ENCODE measurements around the gene INPP4B. TPM values are rescaled to one million over a fixed set of nuclear protein-coding genes. Genes with fewer than 3 reads are reported as not detected.

The INPP4B gene
- total RNA-seq, 1 experiment from 2014 or later: 41.0 TPM

DNA sequence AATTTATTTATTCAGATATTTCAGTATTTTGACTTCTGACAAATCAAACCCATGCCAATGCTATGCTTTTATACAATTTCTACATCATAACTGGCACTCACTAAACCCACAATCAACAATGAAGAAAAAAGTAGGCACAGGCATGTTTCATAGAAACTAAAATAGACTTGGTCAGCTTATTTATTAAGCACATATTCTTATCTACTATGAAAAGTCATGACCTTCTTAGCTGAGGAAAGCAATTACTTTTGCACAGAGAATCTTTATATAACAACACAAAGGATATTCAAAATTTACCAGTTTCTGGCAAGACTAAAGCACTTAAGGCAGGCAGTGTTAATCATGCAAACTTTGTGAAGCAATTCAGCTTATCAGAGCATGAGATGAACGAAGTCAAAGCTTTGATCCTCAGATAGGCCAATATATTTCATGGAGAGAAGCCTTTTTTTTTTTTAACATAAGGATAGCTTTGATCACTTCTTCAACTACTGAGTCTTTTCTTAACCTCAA is 490.6 kb downstream of the INPP4B start:
- POLR2A ChIA-PET (ENCODE audit: unreplicated experiment): no interaction called here
- CTCF ChIA-PET: no interaction called here
- Histone ChIP-seq H3K36me3 (ENCODE audit: low read depth, low read length) (no peaks in the 10 kb centered on the region), H3K4me1 (ENCODE audit: insufficient read depth, low read length) (peaks cover 45% of the 10 kb centered on the region), H3K79me2 (ENCODE audit: low read length) (0 out of 2 replicates have a peak, but pooled peaks cover 12% of the 10 kb centered on the region), H3K9ac (ENCODE audit: low read length) (no peak overlapping the region), H3K27me3 (ENCODE audit: low read length) (no peaks in the 10 kb centered on the region), H3K27ac (ENCODE audit: low read length) (no peak overlapping the region), H2AFZ (ENCODE audit: low read length) (no peak overlapping the region), H3K4me2 (ENCODE audit: low read length) (no peak overlapping the region), H4K20me1 (ENCODE audit: low read length) (no peaks in the 10 kb centered on the region), H3F3A (ENCODE audit: low read length, unreplicated experiment) (no peaks in the 10 kb centered on the region), H3K9me3 (ENCODE audit: low read length) (no peaks in the 10 kb centered on the region), H3K9me2 (replicated peaks; ENCODE audit: low read length) (no peaks in the 10 kb centered on the region), H3K4me3 (ENCODE audit: low read length) (no peak overlapping the region)
- intact Hi-C loops (cut with micrococcal nuclease): no loop called here
- BruUV-seq (replicated peaks): no TSS peak
- DNase-seq (no peak), ATAC-seq (no peak)
- TF ChIP-seq EZH2phosphoT487 (IDR thresholded peaks at IDR 0.05; ENCODE audit: borderline replicate concordance, low read length) (no peak), EZH2 (IDR thresholded peaks at IDR 0.05; ENCODE audit: low read length, unreplicated experiment) (no peak)
- TF ChIP-seq, protein P1, sequence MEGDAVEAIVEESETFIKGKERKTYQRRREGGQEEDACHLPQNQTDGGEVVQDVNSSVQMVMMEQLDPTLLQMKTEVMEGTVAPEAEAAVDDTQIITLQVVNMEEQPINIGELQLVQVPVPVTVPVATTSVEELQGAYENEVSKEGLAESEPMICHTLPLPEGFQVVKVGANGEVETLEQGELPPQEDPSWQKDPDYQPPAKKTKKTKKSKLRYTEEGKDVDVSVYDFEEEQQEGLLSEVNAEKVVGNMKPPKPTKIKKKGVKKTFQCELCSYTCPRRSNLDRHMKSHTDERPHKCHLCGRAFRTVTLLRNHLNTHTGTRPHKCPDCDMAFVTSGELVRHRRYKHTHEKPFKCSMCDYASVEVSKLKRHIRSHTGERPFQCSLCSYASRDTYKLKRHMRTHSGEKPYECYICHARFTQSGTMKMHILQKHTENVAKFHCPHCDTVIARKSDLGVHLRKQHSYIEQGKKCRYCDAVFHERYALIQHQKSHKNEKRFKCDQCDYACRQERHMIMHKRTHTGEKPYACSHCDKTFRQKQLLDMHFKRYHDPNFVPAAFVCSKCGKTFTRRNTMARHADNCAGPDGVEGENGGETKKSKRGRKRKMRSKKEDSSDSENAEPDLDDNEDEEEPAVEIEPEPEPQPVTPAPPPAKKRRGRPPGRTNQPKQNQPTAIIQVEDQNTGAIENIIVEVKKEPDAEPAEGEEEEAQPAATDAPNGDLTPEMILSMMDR (conservative IDR thresholded peaks at IDR 0.05; ENCODE audit: low read depth, low read length): no peak

DNA sequence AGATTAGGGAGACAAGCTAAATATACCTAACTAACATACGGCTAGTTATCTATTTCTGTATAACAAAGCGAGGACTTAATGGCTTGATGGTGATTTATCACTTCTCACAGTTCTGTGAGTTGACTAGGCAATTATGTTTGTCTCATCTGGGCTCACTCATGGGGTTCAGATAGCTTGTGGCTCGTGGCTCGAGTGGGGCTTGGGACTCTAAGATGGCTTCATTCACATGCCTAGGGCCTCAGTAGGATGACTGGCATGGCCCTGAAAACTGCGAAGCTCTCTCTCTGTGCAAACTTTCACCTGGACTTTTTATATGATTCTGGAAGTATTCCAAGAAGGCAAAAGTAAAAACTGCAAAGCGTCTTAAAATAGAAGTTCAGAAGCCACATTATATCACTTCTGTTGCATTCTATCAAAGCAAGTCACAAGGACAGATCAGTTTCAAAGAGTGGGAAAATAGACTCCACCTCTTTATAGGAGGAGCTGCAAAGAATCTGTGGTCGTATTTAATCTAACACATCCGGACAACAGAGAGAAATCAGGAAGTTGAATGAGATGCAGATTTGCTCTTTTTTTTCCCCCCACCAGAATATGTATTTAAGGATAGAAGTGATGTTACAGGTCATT is 491.2 kb downstream of the INPP4B start:
- no peak overlapping the region for H3K4me3 ChIP-seq (ENCODE audit: low read length)
- BruUV-seq (replicated peaks): no TSS peak
- no peak overlapping the region for H2AFZ ChIP-seq (ENCODE audit: low read length)
- peak overlapping the region; percentile 31; the same call in 1 of the 2 replicates for H3K27ac ChIP-seq (ENCODE audit: low read length)
- intact Hi-C loops (cut with micrococcal nuclease): loop anchor here (5.0 kb wide), 5 partner anchors 117 to 1198 kb away; no protein-coding TSS in a partner anchor
- peaks cover 46% of the 10 kb centered on the region for H3K4me1 ChIP-seq (ENCODE audit: insufficient read depth, low read length)
- ATAC-seq: no peak
- peak; percentile 37 for DNase-seq
- H3K27me3 ChIP-seq (ENCODE audit: low read length): no peaks in the 10 kb centered on the region
- POLR2A ChIA-PET (ENCODE audit: unreplicated experiment): no interaction called here
- no peaks in the 10 kb centered on the region for H4K20me1 ChIP-seq (ENCODE audit: low read length)
- H3K9me2 ChIP-seq (replicated peaks; ENCODE audit: low read length): no peaks in the 10 kb centered on the region
- no peak overlapping the region for H3K9ac ChIP-seq (ENCODE audit: low read length)
- H3K4me2 ChIP-seq (ENCODE audit: low read length): no peak overlapping the region
- no peaks in the 10 kb centered on the region for H3F3A ChIP-seq (ENCODE audit: low read length, unreplicated experiment)
- 0 out of 2 replicates have a peak, but pooled peaks cover 14% of the 10 kb centered on the region for H3K79me2 ChIP-seq (ENCODE audit: low read length)
- CTCF ChIA-PET: interaction anchor here (0.5 kb wide), 1 partner anchor 631 kb away, joined by 3 read pairs; no protein-coding TSS in a partner anchor
- no peaks in the 10 kb centered on the region for H3K9me3 ChIP-seq (ENCODE audit: low read length)
- H3K36me3 ChIP-seq (ENCODE audit: low read depth, low read length): no peaks in the 10 kb centered on the region
- TF ChIP-seq EZH2phosphoT487 (IDR thresholded peaks at IDR 0.05; ENCODE audit: borderline replicate concordance, low read length): no peak
- no peak for TF ChIP-seq EZH2 (IDR thresholded peaks at IDR 0.05; ENCODE audit: low read length, unreplicated experiment)
- TF ChIP-seq, protein P1 (conservative IDR thresholded peaks at IDR 0.05; ENCODE audit: low read depth, low read length): no peak

DNA sequence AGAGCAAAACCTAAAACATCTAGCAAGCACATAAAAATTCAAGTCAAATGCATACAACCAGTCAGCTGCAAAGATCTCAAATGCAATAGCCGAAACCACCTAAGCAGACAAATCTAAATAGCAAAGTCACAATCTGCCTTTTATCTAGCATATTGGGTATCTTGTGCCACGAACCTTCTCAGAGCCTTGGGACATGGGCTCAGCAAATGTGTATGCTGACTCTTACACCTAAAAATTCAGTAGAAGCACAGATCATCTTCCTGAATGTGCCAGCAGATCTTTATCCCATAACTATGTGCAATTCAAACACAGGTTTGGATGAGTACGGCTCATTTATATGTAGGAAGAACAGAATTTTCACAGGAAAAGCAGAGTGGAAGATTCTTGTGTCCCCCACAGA is 492.1 kb downstream of the INPP4B start:
- H3K27ac ChIP-seq (ENCODE audit: low read length): peak overlapping the region; percentile 31
- BruUV-seq (replicated peaks): no TSS peak
- CTCF ChIA-PET: interaction anchor here (0.6 kb wide), 1 partner anchor 78 kb away, joined by 3 read pairs; no protein-coding TSS in a partner anchor

More for the DNA sequence above, 492.1 kb downstream of the INPP4B start:
- Histone ChIP-seq H3K9me3 (ENCODE audit: low read length) (no peaks in the 10 kb centered on the region), H3K4me2 (ENCODE audit: low read length) (peak overlapping the region; percentile 30; the same call in 1 of the 2 replicates), H3K27me3 (ENCODE audit: low read length) (no peaks in the 10 kb centered on the region), H2AFZ (ENCODE audit: low read length) (no peak overlapping the region), H3K36me3 (ENCODE audit: low read depth, low read length) (no peaks in the 10 kb centered on the region), H4K20me1 (ENCODE audit: low read length) (no peaks in the 10 kb centered on the region), H3K4me3 (ENCODE audit: low read length) (no peak overlapping the region), H3K9me2 (replicated peaks; ENCODE audit: low read length) (no peaks in the 10 kb centered on the region), H3K9ac (ENCODE audit: low read length) (no peak overlapping the region), H3K4me1 (ENCODE audit: insufficient read depth, low read length) (peaks cover 46% of the 10 kb centered on the region), H3F3A (ENCODE audit: low read length, unreplicated experiment) (no peaks in the 10 kb centered on the region), H3K79me2 (ENCODE audit: low read length) (0 out of 2 replicates have a peak, but pooled peaks cover 20% of the 10 kb centered on the region)
- TF ChIP-seq EZH2 (IDR thresholded peaks at IDR 0.05; ENCODE audit: low read length, unreplicated experiment) (no peak), EZH2phosphoT487 (IDR thresholded peaks at IDR 0.05; ENCODE audit: borderline replicate concordance, low read length) (no peak)
- POLR2A ChIA-PET (ENCODE audit: unreplicated experiment): no interaction called here
- ATAC-seq (peak; percentile 34), DNase-seq (peak; percentile 51)
- intact Hi-C loops (cut with micrococcal nuclease): loop anchor here (5.0 kb wide), 5 partner anchors 118 to 1197 kb away; no protein-coding TSS in a partner anchor

Measured in PC-3 (cell line).